A549 (cell line): Measurements from ENCODE around the gene MYORG. TPM values are rescaled to one million over a fixed set of nuclear protein-coding genes. Genes with fewer than 3 reads are reported as not detected.

ENCODE experiments used
- ATAC-seq, 2 experiments: fragments of 200-7000 bp in 1 of 2; fragments of >200 bp in 1 of 2; cut with Nextera tagmentation in 1 of 2; cut with Tn5 transposase in 1 of 2; 3 replicates each; pipeline versions ENCODE4 v1.8.0 to v1.9.1; 2018 to 2020; ENCODE audit warnings: mild to moderate bottlenecking in 1 of 2, moderate library complexity in 1 of 2
- CTCF ChIA-PET: fragments of 300-600 bp; sonication (Branson Sonifier 250); formaldehyde crosslinking; extraction: SDS; loops from one replicate; lab custom pipeline; 2021; ENCODE audit warnings: antibody characterized with exemption, inconsistent platforms; lab: Yijun Ruan, JAX
- POLR2A ChIA-PET: fragments of 350-600 bp; formaldehyde crosslinking; extraction: SDS; loops from one replicate; lab custom pipeline; 2021; ENCODE audit warnings: antibody characterized with exemption, inconsistent platforms; lab: Yijun Ruan, JAX
- DNase-seq, 2 experiments: peaks; one replicate each; pipeline versions ENCODE4 v3.0.0 to v3.0.0-alpha.2; 2011 to 2016; ENCODE audit warnings: low read depth in 1 of 2, low spot score in 1 of 2
- FAIRE-seq: peaks from 2 replicates; lab custom pipeline; 2011; peaks lifted over from hg19 to GRCh38; lab: Jason Lieb, UNC
- H3K27ac ChIP-seq, 2 experiments: fragments of >200 bp; sonication (Bioruptor Twin); formaldehyde crosslinking; 3 replicates each; pipeline ENCODE4 v1.5.1; 2016 to 2017
- H3K4me1 ChIP-seq: fragments of >200 bp; sonication (Bioruptor Twin); formaldehyde crosslinking; 3 replicates; pipeline ENCODE4 v1.6.1; 2016
- H3K4me2 ChIP-seq: fragments of >200 bp; sonication (Bioruptor Twin); formaldehyde crosslinking; 3 replicates; pipeline ENCODE4 v1.6.1; 2016
- H3K4me3 ChIP-seq: fragments of >200 bp; sonication (Bioruptor Twin); formaldehyde crosslinking; 3 replicates; pipeline ENCODE4 v1.5.1; 2016
- H3K9me3 ChIP-seq: fragments of >200 bp; sonication (Bioruptor Twin); formaldehyde crosslinking; 3 replicates; pipeline ENCODE4 v1.6.1; 2016
- ATOH8 ChIP-seq: fragments of 250-450 bp; sonication (Bioruptor Pico); IDR thresholded peaks from 2 replicates; pipeline ENCODE4 v1.5.0; 2020; ENCODE audit warnings: low read depth, mild to moderate bottlenecking, moderate library complexity
- BCL3 ChIP-seq: fragments of >200 bp; sonication (Bioruptor Twin); formaldehyde crosslinking; IDR thresholded peaks from 3 replicates; pipeline ENCODE4 v1.6.1; 2016
- CBX2 ChIP-seq: fragments of 200-600 bp; sonication (generic); IDR thresholded peaks from 2 replicates; pipeline ENCODE4 v1.6.1; 2016; ENCODE audit warnings: low read depth, mild to moderate bottlenecking, borderline replicate concordance
- CBX8 ChIP-seq: fragments of 200-600 bp; sonication (generic); IDR thresholded peaks from 2 replicates; pipeline ENCODE4 v1.6.1; 2016
- CEBPB ChIP-seq, 2 experiments: fragments of >200 bp in 1 of 2; sonication (Bioruptor Twin) in 1 of 2; formaldehyde crosslinking in 1 of 2; IDR thresholded peaks; 2 replicates each; pipeline ENCODE4 v1.6.1; 2012 to 2016
- CHD4 ChIP-seq: fragments of 200-600 bp; sonication (generic); IDR thresholded peaks from 2 replicates; pipeline ENCODE4 v1.6.1; 2016; ENCODE audit warnings: antibody characterized with exemption, mild to moderate bottlenecking, borderline replicate concordance
- EHMT2 ChIP-seq: fragments of 200-600 bp; sonication (generic); IDR thresholded peaks from 2 replicates; pipeline ENCODE4 v1.6.1; 2016; ENCODE audit warnings: antibody characterized with exemption, low read depth, mild to moderate bottlenecking, moderate library complexity
- EP300 ChIP-seq, 2 experiments: fragments of >200 bp; sonication (Bioruptor Twin); formaldehyde crosslinking; IDR thresholded peaks; 2 replicates in 1 of 2; 3 replicates in 1 of 2; pipeline ENCODE4 v1.6.1; 2016 to 2017
- FOSB ChIP-seq: fragments of 250-450 bp; sonication (Bioruptor Pico); IDR thresholded peaks from 2 replicates; pipeline ENCODE4 v1.5.0; 2020; ENCODE audit warnings: mild to moderate bottlenecking, moderate library complexity
- FOSL2 ChIP-seq, 2 experiments: fragments of 450-650 bp in 1 of 2; fragments of >200 bp in 1 of 2; sonication (Bioruptor Twin) in 1 of 2; formaldehyde crosslinking; IDR thresholded peaks; 2 replicates each; pipeline versions ENCODE4 v1.5.0 to v1.6.1; 2016 to 2020; ENCODE audit warnings: mild to moderate bottlenecking in 1 of 2, moderate library complexity in 1 of 2
- FOXS1 ChIP-seq: fragments of 250-450 bp; sonication (Bioruptor Pico); IDR thresholded peaks from 2 replicates; pipeline ENCODE4 v1.5.0; 2020; ENCODE audit warnings: mild to moderate bottlenecking, moderate library complexity
- HDAC2 ChIP-seq: fragments of 200-600 bp; sonication (generic); IDR thresholded peaks from 2 replicates; pipeline ENCODE4 v1.6.1; 2016
- HOXB13 ChIP-seq: fragments of 250-450 bp; sonication (Bioruptor Pico); IDR thresholded peaks from 2 replicates; pipeline ENCODE4 v1.5.0; 2020; ENCODE audit warnings: low read depth, mild to moderate bottlenecking, moderate library complexity
- HOXB5 ChIP-seq: fragments of 250-450 bp; sonication (Bioruptor Pico); IDR thresholded peaks from 2 replicates; pipeline ENCODE4 v1.5.0; 2020; ENCODE audit warnings: mild to moderate bottlenecking, moderate library complexity
- JUN ChIP-seq, 2 experiments: fragments of >200 bp; sonication (Bioruptor Twin); formaldehyde crosslinking; IDR thresholded peaks; 2 replicates in 1 of 2; 3 replicates in 1 of 2; pipeline ENCODE4 v1.6.1; 2016 to 2017
- KDM5A ChIP-seq: fragments of 200-600 bp; sonication (generic); IDR thresholded peaks from 2 replicates; pipeline ENCODE4 v1.6.1; 2016; ENCODE audit warnings: antibody characterized with exemption, mild to moderate bottlenecking
- MAFK ChIP-seq: fragments of 450-650 bp; IDR thresholded peaks from 2 replicates; pipeline ENCODE4 v1.6.1; 2014; ENCODE audit not compliant: partially characterized antibody
- MAZ ChIP-seq: fragments of 150-350 bp; IDR thresholded peaks from 2 replicates; pipeline ENCODE4 v1.6.1; 2014; ENCODE audit warnings: antibody characterized with exemption, low read depth, low read length, borderline replicate concordance
- MYC ChIP-seq: IDR thresholded peaks from 2 replicates; pipeline ENCODE4 v1.6.1; 2012; ENCODE audit warnings: mild to moderate bottlenecking, inconsistent platforms, low read length, improper control_type of control experiment, borderline replicate concordance
- NFE2L2 ChIP-seq: fragments of 150-350 bp; conservative IDR thresholded peaks from 2 replicates; pipeline ENCODE4 v1.6.1; 2014; ENCODE audit warnings: low read length
- NPAS2 ChIP-seq: fragments of 250-450 bp; sonication (Bioruptor Pico); IDR thresholded peaks from 2 replicates; pipeline ENCODE4 v1.8.0; 2022; ENCODE audit warnings: mild to moderate bottlenecking, moderate library complexity, borderline replicate concordance
- NR3C1 ChIP-seq: fragments of >200 bp; sonication (Bioruptor Twin); formaldehyde crosslinking; IDR thresholded peaks from 3 replicates; pipeline ENCODE4 v1.6.1; 2017
- PHF8 ChIP-seq: fragments of 200-600 bp; sonication (generic); IDR thresholded peaks from 2 replicates; pipeline ENCODE4 v1.6.1; 2016; ENCODE audit warnings: low read depth, mild to moderate bottlenecking, antibody characterized with exemption, moderate library complexity, borderline replicate concordance
- POLR2A ChIP-seq: IDR thresholded peaks from 2 replicates; pipeline ENCODE4 v1.6.1; 2012; ENCODE audit warnings: mild to moderate bottlenecking, low read length
- RARB ChIP-seq: fragments of 250-450 bp; sonication (Bioruptor Pico); IDR thresholded peaks from 2 replicates; pipeline ENCODE4 v1.8.0; 2021; ENCODE audit warnings: mild to moderate bottlenecking, moderate library complexity
- RCOR1 ChIP-seq: fragments of 150-350 bp; IDR thresholded peaks from 2 replicates; pipeline ENCODE4 v1.6.1; 2014; ENCODE audit warnings: antibody characterized with exemption, low read length, low read depth
- RFX5 ChIP-seq: fragments of 450-650 bp; IDR thresholded peaks from 2 replicates; pipeline ENCODE4 v1.7.1; 2014; ENCODE audit warnings: antibody characterized with exemption, mild to moderate bottlenecking, moderate library complexity
- SMC3 ChIP-seq: fragments of >200 bp; sonication (Bioruptor Twin); formaldehyde crosslinking; IDR thresholded peaks from 3 replicates; pipeline ENCODE4 v1.6.1; 2018; ENCODE audit warnings: inconsistent platforms
- SREBF2 ChIP-seq: fragments of 450-650 bp; IDR thresholded peaks from 2 replicates; pipeline ENCODE4 v1.6.1; 2014; ENCODE audit warnings: mild to moderate bottlenecking, moderate library complexity
- TP53 ChIP-seq: fragments of 250-450 bp; sonication (Bioruptor Pico); IDR thresholded peaks from 2 replicates; pipeline ENCODE4 v1.5.0; 2021; ENCODE audit warnings: mild to moderate bottlenecking, moderate library complexity
- USF2 ChIP-seq: fragments of 450-650 bp; IDR thresholded peaks from 2 replicates; pipeline ENCODE4 v1.6.1; 2014; ENCODE audit warnings: antibody characterized with exemption
- ZFP36 ChIP-seq: fragments of 450-650 bp; IDR thresholded peaks from 2 replicates; pipeline ENCODE4 v1.6.1; 2014; ENCODE audit warnings: borderline replicate concordance; ENCODE audit not compliant: partially characterized antibody
- WGBS: methylation state at CpG from one replicate; pipeline ENCODE4 v1.1.6; 2017; ENCODE audit errors: missing lambda C conversion rate; 5-methylcytosine and 5-hydroxymethylcytosine counted together
- polyA plus RNA-seq, 4 experiments: library from polyadenylated mRNA; depleted of rRNA in 3 of 4; stranded (reverse); fragments of >200 nt; fragmentation: RNase III in 1 of 4; extraction: RNeasy Plus Mini Kit Qiagen cat#74134 plus additional on column Dnase treatment in 1 of 4; gene quantifications; 2 replicates in 3 of 4; 3 replicates in 1 of 4; pipeline ENCODE4 v1.2.3, GENCODE V29; 2011 to 2017

Gene MYORG
- polyA plus RNA-seq, 2 of the 4 experiments (the other 2 are of a cell fraction) = 2.2 to 4.1 TPM

- H3K4me3 ChIP-seq = no peak overlapping the region
- CTCF ChIA-PET = interaction anchor here (0.6 to 19.7 kb wide), 5 partner anchors 10 to 593 kb away, joined by 3 to 417 read pairs (median 9); no protein-coding TSS in a partner anchor
- WGBS = 63% methylated on average over 3 of the region's 3 CpGs
- TF ChIP-seq NFE2L2 (no peak), MYC (no peak), ATOH8 (no peak), ZFP36 (no peak), CEBPB (IDR thresholded peaks at IDR 0.05) (no peak), CBX2 (no peak), TP53 (CRISPR knock-in tag) (no peak)
- ATAC-seq (no peak), DNase-seq (no peak), FAIRE-seq (no peak)
- POLR2A ChIA-PET = no interaction called here
- no peak overlapping the region for H3K4me2 ChIP-seq
- H3K4me1 ChIP-seq = peaks cover 13% of the 10 kb centered on the region
- H3K27ac ChIP-seq = no peak overlapping the region
- no peaks in the 10 kb centered on the region for H3K9me3 ChIP-seq
Observed at GRCh38 chr9:34382879-34383278, 6.2 kb upstream of the MYORG start.

- no peak for FAIRE-seq
- ChIA-PET POLR2A (no interaction called here), CTCF (interaction anchor here (1.5 to 19.7 kb wide), 4 partner anchors 10 to 118 kb away, joined by 5 to 417 read pairs (median 10); no protein-coding TSS in a partner anchor)
- Histone ChIP-seq H3K9me3 (no peaks in the 10 kb centered on the region), H3K27ac (no peak overlapping the region), H3K4me1 (peaks cover 13% of the 10 kb centered on the region), H3K4me3 (no peak overlapping the region), H3K4me2 (no peak overlapping the region)
- WGBS = 81% methylated on average over 4 of the region's 5 CpGs
- DNase-seq = no peak
- no peak for ATAC-seq
- TF ChIP-seq NR3C1 (no peak), CBX2 (no peak), RFX5 (no peak), NFE2L2 (no peak), CBX8 (no peak), PHF8 (no peak), EHMT2 (no peak), HOXB13 (CRISPR knock-in tag) (no peak), HDAC2 (no peak), USF2 (no peak), FOXS1 (CRISPR knock-in tag) (no peak), CHD4 (no peak), EP300 (IDR thresholded peaks at IDR 0.05) (no peak), NPAS2 (CRISPR knock-in tag) (no peak), RCOR1 (no peak), MAFK (no peak)
Observed at GRCh38 chr9:34382054-34382453, 5.4 kb upstream of the MYORG start.

- Histone ChIP-seq H3K4me3 (peak overlapping the region; percentile 52), H3K9me3 (no peaks in the 10 kb centered on the region)
- 78% methylated on average over 17 of the region's 17 CpGs for WGBS
- TF ChIP-seq HOXB5 (CRISPR knock-in tag) (no peak), CBX2 (no peak), FOSB (CRISPR knock-in tag) (no peak), RFX5 (no peak), MAZ (no peak), SMC3 (no peak), POLR2A (no peak), SREBF2 (no peak), USF2 (no peak), KDM5A (no peak), JUN (IDR thresholded peaks at IDR 0.05) (no peak), BCL3 (no peak), RARB (CRISPR knock-in tag) (no peak), FOSL2 (IDR thresholded peaks at IDR 0.05) (no peak), FOSL2 (CRISPR knock-in tag; IDR thresholded peaks at IDR 0.05) (no peak), FOXS1 (CRISPR knock-in tag) (no peak)
- TF ChIP-seq, all 56 proteins: peak for 0
- ChIA-PET POLR2A (no interaction called here), CTCF (interaction anchor here (0.9 to 19.7 kb wide), 6 partner anchors 11 to 222 kb away, joined by 4 to 417 read pairs (median 10); no protein-coding TSS in a partner anchor)
- DNase-seq (no peak), ATAC-seq (no peak), FAIRE-seq (no peak)
- Histone ChIP-seq H3K4me2 (peak overlapping the region; percentile 92), H3K27ac (peak overlapping the region in 1 of 2 experiments; percentile 78; a peak in 5 of 6 replicates), H3K4me1 (peaks cover 13% of the 10 kb centered on the region)
Observed at GRCh38 chr9:34381323-34381722, 4.6 kb upstream of the MYORG start.
